ENCODE measurements around the gene KCNK2.

Gene KCNK2

GRCh38 chr1:215251428-215251827, 168.9 kb downstream of the KCNK2 start:
- no peak for TF ChIP-seq CTCF (conservative IDR thresholded peaks at IDR 0.05)
- TF ChIP-seq ZFX (IDR thresholded peaks at IDR 0.05), result no peak
- H3K27ac ChIP-seq, result no peak overlapping the region

- H3K27ac ChIP-seq, result no peak overlapping the region
- TF ChIP-seq CTCF (conservative IDR thresholded peaks at IDR 0.05), result no peak
- TF ChIP-seq ZFX (IDR thresholded peaks at IDR 0.05), result no peak
These were observed 169.6 kb downstream of the KCNK2 start for GRCh38 chr1:215252164-215252563.

- no peak overlapping the region for H3K27ac ChIP-seq
- no peak for TF ChIP-seq CTCF (conservative IDR thresholded peaks at IDR 0.05)
- no peak for TF ChIP-seq ZFX (IDR thresholded peaks at IDR 0.05)
These were observed 174.6 kb downstream of the KCNK2 start for GRCh38 chr1:215256936-215257679.

GRCh38 chr1:215260711-215261110, 178.2 kb downstream of the KCNK2 start:
- no peak for TF ChIP-seq ZFX (IDR thresholded peaks at IDR 0.05)
- TF ChIP-seq CTCF (conservative IDR thresholded peaks at IDR 0.05), result no peak
- H3K27ac ChIP-seq, result no peak overlapping the region

GRCh38 chr1:215262106-215262505, 179.6 kb downstream of the KCNK2 start:
- H3K27ac ChIP-seq, result no peak overlapping the region
- TF ChIP-seq CTCF (conservative IDR thresholded peaks at IDR 0.05), result no peak
- TF ChIP-seq ZFX (IDR thresholded peaks at IDR 0.05), result no peak

- TF ChIP-seq ZFX (IDR thresholded peaks at IDR 0.05) (no peak), CTCF (conservative IDR thresholded peaks at IDR 0.05) (no peak)
- H3K27ac ChIP-seq, result no peak overlapping the region
These were observed 181.1 kb downstream of the KCNK2 start for GRCh38 chr1:215263636-215264035.

- H3K27ac ChIP-seq, result no peak overlapping the region
- TF ChIP-seq ZFX (IDR thresholded peaks at IDR 0.05) (no peak), CTCF (conservative IDR thresholded peaks at IDR 0.05) (no peak)
These were observed 182.1 kb downstream of the KCNK2 start for GRCh38 chr1:215264649-215265048.

Measured in C4-2B (cell line).